ENCODE results near the gene DNAJC6.
"Not testable (repeated sequence)": the region's sequence is repeated elsewhere in the genome, so short reads cannot be mapped to it uniquely, and the experiment has no call there.

GRCh38 chr1:65455678-65456077 is 146.3 kb downstream of the DNAJC6 start:
- TF ChIP-seq CTCF (IDR thresholded peaks at IDR 0.05; ENCODE audit: insufficient read depth, low read length, poor library complexity, severe bottlenecking); EZH2phosphoT487 (conservative IDR thresholded peaks at IDR 0.05; ENCODE audit: low read length): not testable (repeated sequence)
